Stimulated activated CD4-positive, alpha-beta T cell treated with anti-CD3 and anti-CD28 coated beads, TNF-alpha, amount 100 ng/mL, for 4 hours (primary cell): ENCODE measurements around the gene PTPRK.

Experiments
- DNase-seq, 3 experiments: peaks; one replicate each; pipeline ENCODE4 v3.0.0-alpha.2; 2020; ENCODE audit warnings: low read depth in 3 of 3

PTPRK gene

GRCh38 chr6:128520436-128521281 lies at the start of gene PTPRK:
PTPRK (minus strand) TSS chr6:128520599; CDS start chr6:128520358, 241 bp downstream.
- DNase-seq = peak; percentile 79 to 85 (median 80)

DNA sequence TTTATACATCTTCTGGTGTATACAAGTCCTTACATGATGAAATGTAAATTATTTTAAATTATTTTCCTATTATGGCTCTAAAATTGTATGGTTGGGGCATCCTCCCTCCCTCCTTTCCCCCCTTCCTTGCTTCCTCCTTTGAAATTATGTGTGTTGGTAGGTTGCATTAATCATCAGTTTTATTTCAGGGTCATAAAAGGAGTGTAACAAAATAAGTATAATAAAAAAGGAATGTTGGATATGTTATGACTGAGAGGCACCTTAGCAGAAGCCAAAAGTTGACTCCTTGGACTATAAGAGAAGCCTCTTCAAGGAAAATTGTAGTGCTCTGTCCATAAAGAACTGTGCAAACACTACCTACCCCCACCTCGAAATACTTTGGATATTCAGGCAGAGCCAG lies 46.6 kb upstream of the PTPRK start:
- no peak for DNase-seq

- DNase-seq = no peak
Measured at GRCh38 chr6:128560966-128561365, 40.6 kb upstream of the PTPRK start.

DNA sequence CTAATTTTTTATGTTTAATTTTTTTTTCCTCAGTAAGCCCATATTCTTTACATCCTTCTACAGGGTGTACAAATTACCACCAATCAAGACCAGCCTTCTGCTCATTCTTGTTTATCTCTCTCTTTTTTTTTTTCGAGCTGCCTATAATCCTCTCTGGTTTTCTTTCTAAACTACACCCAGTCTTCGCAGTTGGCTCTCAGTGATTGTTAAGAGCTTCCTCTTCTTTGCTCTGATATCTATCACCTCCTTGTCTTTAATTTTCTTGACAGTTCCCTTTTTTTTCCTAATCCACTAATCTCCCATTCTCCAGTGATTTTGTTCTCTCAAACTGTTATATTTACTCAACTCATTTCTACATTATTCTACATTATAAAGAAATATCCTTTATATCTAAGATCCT lies 38.5 kb upstream of the PTPRK start:
- DNase-seq = no peak

DNA sequence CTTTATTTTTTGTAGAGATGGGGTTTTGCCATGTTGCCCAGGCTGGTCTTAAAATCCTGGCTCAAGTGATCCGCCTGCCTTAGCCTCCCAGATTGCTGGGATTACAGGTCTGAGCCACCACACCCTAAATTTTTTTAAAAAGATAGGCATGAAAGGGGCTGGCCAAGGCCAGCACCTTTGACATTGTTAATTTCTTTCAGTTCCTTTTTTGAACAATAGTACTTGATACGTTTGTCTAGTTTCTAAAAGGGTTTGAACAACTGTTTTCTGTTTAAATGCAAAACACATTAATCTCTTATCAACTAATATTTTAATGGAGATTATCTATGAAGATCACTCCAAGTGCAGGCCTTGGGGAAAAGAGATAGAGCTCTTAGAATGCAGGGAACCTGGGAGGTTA lies 37.6 kb upstream of the PTPRK start:
- DNase-seq = no peak

GRCh38 chr6:128557081-128557480 lies 36.7 kb upstream of the PTPRK start:
- no peak for DNase-seq

DNA sequence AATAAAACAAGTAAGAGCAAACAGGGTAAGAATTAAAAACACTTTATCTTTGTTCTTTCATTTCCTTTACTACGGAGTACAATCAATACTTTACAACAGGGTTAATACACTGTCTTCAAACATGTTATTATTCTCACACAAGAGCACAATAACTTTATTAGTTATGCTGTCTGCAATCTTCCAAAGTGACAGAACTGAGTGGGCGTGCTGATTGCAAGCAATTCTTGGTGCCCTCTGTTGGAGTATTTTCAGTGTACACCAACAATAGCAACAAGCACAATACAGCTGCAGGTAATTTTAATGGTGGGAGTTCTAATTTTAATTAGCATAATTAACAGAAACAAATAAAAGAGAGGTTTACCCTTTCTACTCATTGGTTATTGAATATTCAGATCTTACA lies 33.9 kb upstream of the PTPRK start:
- DNase-seq = no peak

GRCh38 chr6:128541261-128541660 lies 20.9 kb upstream of the PTPRK start:
- DNase-seq = no peak

- no peak for DNase-seq
Measured at GRCh38 chr6:128538763-128539162, 18.4 kb upstream of the PTPRK start.

GRCh38 chr6:128532827-128533226 lies 12.4 kb upstream of the PTPRK start:
- DNase-seq = no peak

DNA sequence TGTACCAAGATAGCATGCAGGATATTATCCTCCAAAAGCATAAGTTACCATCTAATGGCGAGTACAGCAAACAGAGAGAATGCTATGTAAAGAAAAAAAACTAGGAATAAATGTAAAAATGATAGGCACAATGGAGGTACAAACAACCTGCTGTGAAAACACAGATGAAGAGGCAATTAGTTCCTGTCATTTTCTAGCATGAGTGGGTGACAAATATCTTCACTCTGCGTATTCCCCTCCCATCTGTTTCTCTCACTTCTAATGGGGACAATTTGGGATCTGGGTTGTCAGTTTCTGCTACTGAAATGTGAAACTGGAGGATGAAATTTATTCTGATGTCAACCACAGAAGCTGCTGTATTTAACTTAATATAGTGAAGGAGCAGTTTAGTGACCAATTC lies 11.7 kb upstream of the PTPRK start:
- no peak for DNase-seq

DNA sequence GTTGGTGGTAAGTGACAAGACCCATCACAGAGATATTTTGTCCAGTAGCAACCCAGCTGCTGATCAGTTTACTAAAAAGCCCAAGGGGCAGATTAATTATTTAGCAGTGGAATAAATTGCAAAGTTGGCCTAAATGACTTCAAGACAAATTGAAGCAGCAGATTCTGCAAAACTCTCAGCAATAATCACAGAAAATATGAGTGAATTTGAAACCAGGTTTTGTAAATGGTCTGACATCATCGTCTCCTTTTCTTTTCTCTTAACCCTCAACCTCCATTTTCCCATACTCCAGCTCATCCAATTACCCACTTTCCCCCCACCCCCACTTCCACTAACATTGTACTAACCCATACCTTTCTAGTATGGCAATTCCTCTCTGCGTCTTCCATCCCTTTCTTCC lies 11.3 kb upstream of the PTPRK start:
- DNase-seq = no peak

DNA sequence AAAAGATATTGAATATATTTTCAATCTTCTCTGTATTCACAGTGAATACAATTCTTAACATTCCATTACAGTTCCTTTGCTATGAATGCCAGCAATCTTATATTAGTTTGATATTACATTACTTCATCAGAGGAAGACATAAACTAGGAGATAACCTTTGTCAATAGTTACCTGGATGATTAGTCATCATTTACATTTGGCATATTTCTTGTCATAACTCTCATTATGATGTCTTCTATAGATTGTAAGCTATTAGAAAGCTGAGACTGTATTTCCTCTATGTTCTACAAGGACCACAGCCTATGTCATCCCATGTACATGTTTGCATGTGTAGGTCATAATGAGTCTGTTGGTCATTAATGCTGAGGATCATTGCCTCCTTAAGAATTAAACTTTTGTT lies 7.8 kb upstream of the PTPRK start:
- DNase-seq = no peak

- no peak for DNase-seq
Measured at GRCh38 chr6:128527375-128527774, 7.0 kb upstream of the PTPRK start.

- no peak for DNase-seq
Measured at GRCh38 chr6:128526152-128526914, 5.9 kb upstream of the PTPRK start.

DNA sequence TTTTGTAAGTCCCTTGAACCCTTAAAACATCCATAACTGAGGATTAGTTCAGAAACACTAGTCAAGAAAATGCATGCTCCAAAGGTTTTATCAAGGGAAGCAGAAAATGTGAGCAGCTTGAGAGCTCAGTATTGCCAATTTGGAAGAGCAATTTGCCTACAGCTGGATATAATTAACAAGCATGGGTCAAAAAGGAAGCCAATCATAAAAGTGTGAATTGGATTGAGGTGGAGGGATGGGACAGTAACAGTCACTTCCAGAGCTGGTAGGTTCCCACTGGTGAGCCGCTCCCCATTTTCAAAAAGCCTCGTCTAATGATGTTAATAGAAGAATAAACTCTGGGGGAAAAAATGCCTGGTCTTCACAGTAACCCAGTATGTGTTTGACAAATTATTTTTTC lies 5.0 kb upstream of the PTPRK start:
- no peak for DNase-seq

DNA sequence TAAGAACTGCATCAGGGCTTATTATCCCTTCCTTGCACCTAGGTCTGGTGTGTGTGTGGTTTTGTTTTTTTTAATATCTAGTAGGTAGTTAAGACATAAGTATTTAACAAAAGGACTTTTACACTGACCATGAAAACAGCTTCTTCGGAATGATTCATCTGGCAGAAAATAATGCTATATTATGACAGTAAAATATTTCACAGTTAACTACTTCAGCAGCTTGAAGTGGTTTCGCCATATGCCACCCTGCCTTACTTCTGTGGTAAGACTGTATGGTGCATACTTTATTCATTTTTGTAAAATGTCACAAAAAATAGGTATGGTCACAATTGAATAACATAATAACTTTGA lies 858 bp upstream of the PTPRK start:
- no peak for DNase-seq

- DNase-seq = peak in 2 of 3 experiments; percentile 21 to 31
Measured at GRCh38 chr6:128519931-128520435, 416 bp downstream of the PTPRK start.

- peak in 2 of 3 experiments; percentile 8 for DNase-seq
Measured at GRCh38 chr6:128519132-128519930, 1.1 kb downstream of the PTPRK start.

DNA sequence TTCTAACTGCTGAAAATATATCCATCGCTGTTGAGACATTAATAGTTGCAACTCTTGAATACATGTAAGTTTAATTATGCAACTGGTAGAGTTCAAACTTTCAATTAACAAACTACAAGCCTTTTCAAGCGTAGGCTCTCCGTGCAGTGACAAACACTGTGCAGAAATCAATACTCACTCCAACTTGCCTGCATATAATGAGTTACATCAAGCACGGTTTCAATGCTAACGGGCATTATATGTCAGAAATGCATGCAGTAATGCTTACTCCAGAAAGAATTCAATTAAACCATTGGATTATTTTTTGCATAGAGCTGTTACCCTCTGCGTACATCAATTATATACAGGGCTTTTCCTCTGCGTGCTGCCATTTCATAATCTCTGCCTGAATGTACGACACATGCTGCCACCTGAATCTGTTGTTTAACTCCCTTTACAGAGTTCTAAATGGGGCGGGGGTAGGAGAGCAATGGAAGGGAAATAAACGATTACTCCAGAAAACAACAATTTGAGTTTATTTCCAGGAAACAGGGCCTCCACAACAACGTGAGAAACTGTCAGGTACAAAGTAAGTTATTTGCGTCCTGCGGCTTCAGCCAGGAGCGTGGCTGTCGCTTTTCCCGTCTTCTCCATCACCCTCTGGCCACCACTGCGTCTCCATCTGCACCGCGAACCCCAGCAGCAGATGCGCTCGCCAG lies 1.8 kb downstream of the PTPRK start:
- peak in 1 of 3 experiments; percentile 13 for DNase-seq

- no peak for DNase-seq
Measured at GRCh38 chr6:128517124-128517523, 3.3 kb downstream of the PTPRK start.

- no peak for DNase-seq
Measured at GRCh38 chr6:128516514-128516898, 3.9 kb downstream of the PTPRK start.
